Neutrophil (primary cell): Measurements from ENCODE around the gene JMJD1C.
A peak's percentile ranks its signal among the peaks of the same experiment; 100 is the strongest.

Experiments used
- H3K27ac ChIP-seq: fragments of 200-600 bp; sonication (generic); 2 replicates; pipeline ENCODE4 v1.5.1; 2016; ENCODE audit warnings: mild to moderate bottlenecking, moderate library complexity
- H3K27me3 ChIP-seq: fragments of 200-600 bp; sonication (generic); 2 replicates; pipeline ENCODE4 v1.6.0; 2016; ENCODE audit warnings: mild to moderate bottlenecking
- H3K36me3 ChIP-seq: fragments of 200-600 bp; sonication (generic); 2 replicates; pipeline ENCODE4 v1.5.1; 2017
- H3K4me1 ChIP-seq, 2 experiments: fragments of 200-600 bp in 1 of 2; sonication (generic) in 1 of 2; 1 replicate in 1 of 2; 2 replicates in 1 of 2; pipeline versions ENCODE4 v1.5.1 to v1.6.1; 2013 to 2016; ENCODE audit warnings: low read depth in 1 of 2, low read length in 1 of 2, mild to moderate bottlenecking in 1 of 2, moderate library complexity in 1 of 2; ENCODE audit not compliant: control insufficient read depth in 1 of 2, insufficient read depth in 1 of 2
- H3K4me3 ChIP-seq, 2 experiments: fragments of 200-600 bp in 1 of 2; sonication (generic) in 1 of 2; 1 replicate in 1 of 2; 2 replicates in 1 of 2; pipeline ENCODE4 v1.5.1; 2013 to 2016; ENCODE audit warnings: low read depth in 1 of 2, low read length in 1 of 2, mild to moderate bottlenecking in 1 of 2, moderate library complexity in 1 of 2
- H3K9me3 ChIP-seq: fragments of 200-600 bp; sonication (generic); 2 replicates; pipeline ENCODE4 v1.5.1; 2016
- CTCF ChIP-seq: fragments of 200-600 bp; sonication (generic); IDR thresholded peaks from 2 replicates; pipeline ENCODE4 v1.5.1; 2016; ENCODE audit warnings: antibody characterized with exemption

JMJD1C gene

GRCh38 chr10:63213489-63213888, 252.3 kb downstream of the JMJD1C start:
- Histone ChIP-seq H3K4me3 (no peak overlapping the region), H3K27me3 (no peaks in the 10 kb centered on the region), H3K27ac (peak overlapping the region; percentile 76), H3K36me3 (peaks cover 66% of the 10 kb centered on the region), H3K4me1 (peaks cover 28 to 45% of the 10 kb centered on the region in 2 experiments), H3K9me3 (no peaks in the 10 kb centered on the region)
- TF ChIP-seq CTCF: no peak

GRCh38 chr10:63210611-63211196, 255.1 kb downstream of the JMJD1C start:
- no peak overlapping the region for H3K4me3 ChIP-seq
- no peak overlapping the region for H3K27ac ChIP-seq
- TF ChIP-seq CTCF: no peak
- H3K9me3 ChIP-seq: no peaks in the 10 kb centered on the region
- H3K36me3 ChIP-seq: peaks cover 80% of the 10 kb centered on the region
- H3K27me3 ChIP-seq: no peaks in the 10 kb centered on the region
- peaks cover 38 to 53% of the 10 kb centered on the region in 2 experiments for H3K4me1 ChIP-seq

- Histone ChIP-seq H3K9me3 (no peaks in the 10 kb centered on the region), H3K27me3 (no peaks in the 10 kb centered on the region), H3K4me1 (peaks cover 45 to 55% of the 10 kb centered on the region in 2 experiments), H3K27ac (no peak overlapping the region), H3K4me3 (no peak overlapping the region), H3K36me3 (peaks cover 80% of the 10 kb centered on the region)
- no peak for TF ChIP-seq CTCF
Measured at GRCh38 chr10:63209705-63210104, 256.1 kb downstream of the JMJD1C start.

- H3K27me3 ChIP-seq: no peaks in the 10 kb centered on the region
- peaks cover 41 to 52% of the 10 kb centered on the region in 2 experiments for H3K4me1 ChIP-seq
- no peak overlapping the region for H3K27ac ChIP-seq
- no peak overlapping the region for H3K4me3 ChIP-seq
- no peak for TF ChIP-seq CTCF
- peaks cover 80% of the 10 kb centered on the region for H3K36me3 ChIP-seq
- H3K9me3 ChIP-seq: no peaks in the 10 kb centered on the region
Measured at GRCh38 chr10:63208986-63209385, 256.8 kb downstream of the JMJD1C start.

- Histone ChIP-seq H3K4me1 (peaks cover 35 to 43% of the 10 kb centered on the region in 2 experiments), H3K9me3 (no peaks in the 10 kb centered on the region), H3K27ac (peak overlapping the region; percentile 44), H3K4me3 (no peak overlapping the region), H3K36me3 (peaks cover 71% of the 10 kb centered on the region), H3K27me3 (no peaks in the 10 kb centered on the region)
- TF ChIP-seq CTCF: no peak
Measured at GRCh38 chr10:63206997-63207811, 258.6 kb downstream of the JMJD1C start.
